ENCODE data around the gene SH3BP5.

Gene SH3BP5

GRCh38 chr3:15220056-15220455 lies 112.3 kb downstream of the SH3BP5 start:
- Histone ChIP-seq H3K36me3 (replicated peaks; ENCODE audit: insufficient read depth, low read length) (0 out of 2 replicates have a peak, but pooled peaks cover 3% of the 10 kb centered on the region), H3K9me2 (replicated peaks; ENCODE audit: insufficient read depth, low read length) (no peaks in the 10 kb centered on the region), H3K4me2 (ENCODE audit: low read depth, low read length) (no peak overlapping the region), H3K9me3 (replicated peaks; ENCODE audit: insufficient read depth, low read length) (no peaks in the 10 kb centered on the region), H3F3A (ENCODE audit: insufficient read depth, low read length) (peaks cover 4% of the 10 kb centered on the region; the same call in 1 of the 2 replicates), H2AFZ (ENCODE audit: low read length) (no peak overlapping the region), H3K4me1 (ENCODE audit: low read length) (peaks cover 15% of the 10 kb centered on the region), H3K9ac (ENCODE audit: low read length) (no peak overlapping the region), H3K4me3 (ENCODE audit: low read length) (no peak overlapping the region), H4K20me1 (ENCODE audit: insufficient read depth, low read length) (no peaks in the 10 kb centered on the region), H3K27ac (ENCODE audit: low read length) (no peak overlapping the region), H3K79me2 (ENCODE audit: low read length) (no peaks in the 10 kb centered on the region), H3K27me3 (replicated peaks; ENCODE audit: insufficient read depth, low read length) (no peaks in the 10 kb centered on the region)
- no peak for TF ChIP-seq EZH2phosphoT487 (IDR thresholded peaks at IDR 0.05; ENCODE audit: low read length)
- TF ChIP-seq EZH2 (optimal IDR thresholded peaks at IDR 0.05; ENCODE audit: low read depth, low read length) = no peak
- TF ChIP-seq CTCF (IDR thresholded peaks at IDR 0.05; ENCODE audit: low read length) = no peak
- no peak for DNase-seq

DNA sequence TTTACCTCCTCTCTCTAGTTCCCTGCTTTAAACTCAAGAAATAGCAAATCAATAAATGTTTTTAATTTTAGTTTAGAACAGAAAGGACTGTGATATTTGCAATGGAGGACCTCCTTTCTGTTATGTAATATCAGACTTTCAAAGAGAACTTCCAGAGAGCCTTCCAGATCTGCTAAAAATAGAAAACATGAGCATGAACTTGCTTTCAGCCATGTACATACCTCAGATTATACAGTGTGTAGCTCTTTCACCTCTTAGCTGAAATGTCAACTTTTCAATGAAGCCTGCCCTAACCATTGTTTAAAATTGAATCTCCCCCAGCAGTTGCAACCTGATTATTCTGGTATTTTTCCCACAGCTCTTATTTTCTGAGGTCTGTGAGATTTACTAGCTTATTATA lies 113.7 kb downstream of the SH3BP5 start:
- peaks cover 4% of the 10 kb centered on the region; the same call in 1 of the 2 replicates for H3F3A ChIP-seq (ENCODE audit: insufficient read depth, low read length)
- H3K9me3 ChIP-seq (replicated peaks; ENCODE audit: insufficient read depth, low read length) = no peaks in the 10 kb centered on the region
- H3K36me3 ChIP-seq (replicated peaks; ENCODE audit: insufficient read depth, low read length) = 0 out of 2 replicates have a peak, but pooled peaks cover 3% of the 10 kb centered on the region
- no peaks in the 10 kb centered on the region for H3K9me2 ChIP-seq (replicated peaks; ENCODE audit: insufficient read depth, low read length)
- no peak overlapping the region for H3K4me3 ChIP-seq (ENCODE audit: low read length)
- H4K20me1 ChIP-seq (ENCODE audit: insufficient read depth, low read length) = no peaks in the 10 kb centered on the region
- peaks cover 15% of the 10 kb centered on the region for H3K4me1 ChIP-seq (ENCODE audit: low read length)
- TF ChIP-seq CTCF (IDR thresholded peaks at IDR 0.05; ENCODE audit: low read length) (no peak), EZH2 (optimal IDR thresholded peaks at IDR 0.05; ENCODE audit: low read depth, low read length) (no peak), EZH2phosphoT487 (IDR thresholded peaks at IDR 0.05; ENCODE audit: low read length) (no peak)
- H3K79me2 ChIP-seq (ENCODE audit: low read length) = no peaks in the 10 kb centered on the region
- H2AFZ ChIP-seq (ENCODE audit: low read length) = no peak overlapping the region
- DNase-seq = no peak
- H3K4me2 ChIP-seq (ENCODE audit: low read depth, low read length) = no peak overlapping the region
- no peaks in the 10 kb centered on the region for H3K27me3 ChIP-seq (replicated peaks; ENCODE audit: insufficient read depth, low read length)
- no peak overlapping the region for H3K27ac ChIP-seq (ENCODE audit: low read length)
- H3K9ac ChIP-seq (ENCODE audit: low read length) = no peak overlapping the region

DNA sequence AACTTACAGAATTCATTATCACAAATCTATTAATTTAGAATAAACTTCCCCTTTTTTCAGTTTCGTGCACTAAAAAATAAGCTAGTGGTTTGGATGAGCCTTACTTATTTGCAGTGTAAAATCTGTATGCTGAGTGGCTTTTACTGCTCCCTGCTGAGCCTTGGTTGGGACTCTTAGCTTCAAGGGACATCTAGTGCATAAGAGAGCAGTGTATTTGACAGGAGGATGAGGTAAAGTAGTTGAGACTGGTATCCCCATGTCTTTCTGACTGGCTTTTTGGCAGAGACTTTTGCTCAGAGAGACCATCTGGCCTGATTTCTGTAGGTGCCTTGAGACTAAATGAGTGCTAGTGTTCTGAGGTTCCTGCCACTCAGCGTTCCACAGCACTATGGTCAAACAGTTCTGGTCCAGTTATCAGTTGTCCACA lies 114.5 kb downstream of the SH3BP5 start:
- no peak overlapping the region for H3K27ac ChIP-seq (ENCODE audit: low read length)
- no peak overlapping the region for H2AFZ ChIP-seq (ENCODE audit: low read length)
- H3K9ac ChIP-seq (ENCODE audit: low read length) = no peak overlapping the region
- no peaks in the 10 kb centered on the region for H3K79me2 ChIP-seq (ENCODE audit: low read length)
- H3K9me2 ChIP-seq (replicated peaks; ENCODE audit: insufficient read depth, low read length) = no peaks in the 10 kb centered on the region
- H3K27me3 ChIP-seq (replicated peaks; ENCODE audit: insufficient read depth, low read length) = no peaks in the 10 kb centered on the region
- no peaks in the 10 kb centered on the region for H3K9me3 ChIP-seq (replicated peaks; ENCODE audit: insufficient read depth, low read length)
- peaks cover 15% of the 10 kb centered on the region for H3K4me1 ChIP-seq (ENCODE audit: low read length)
- no peak overlapping the region; the same call in 1 of the 2 replicates for H3K4me2 ChIP-seq (ENCODE audit: low read depth, low read length)
- 0 out of 2 replicates have a peak, but pooled peaks cover 3% of the 10 kb centered on the region for H3K36me3 ChIP-seq (replicated peaks; ENCODE audit: insufficient read depth, low read length)
- H3F3A ChIP-seq (ENCODE audit: insufficient read depth, low read length) = peaks cover 4% of the 10 kb centered on the region; the same call in 1 of the 2 replicates
- H4K20me1 ChIP-seq (ENCODE audit: insufficient read depth, low read length) = no peaks in the 10 kb centered on the region
- TF ChIP-seq CTCF (IDR thresholded peaks at IDR 0.05; ENCODE audit: low read length) (no peak), EZH2 (optimal IDR thresholded peaks at IDR 0.05; ENCODE audit: low read depth, low read length) (no peak), EZH2phosphoT487 (IDR thresholded peaks at IDR 0.05; ENCODE audit: low read length) (no peak)
- no peak for DNase-seq
- H3K4me3 ChIP-seq (ENCODE audit: low read length) = no peak overlapping the region
